GM12873 (cell line): Measurements from ENCODE around the gene ELMO1.

Experiments used
- CTCF ChIP-seq: IDR thresholded peaks from 2 replicates; pipeline ENCODE4 v1.5.1; 2012; ENCODE audit warnings: low read depth, mild to moderate bottlenecking, moderate library complexity, low read length, control low read depth; ENCODE audit not compliant: insufficient read depth; ENCODE audit errors: missing control alignments

The ELMO1 gene

GRCh38 chr7:37097983-37098382 lies 350.7 kb downstream of the ELMO1 start:
- TF ChIP-seq CTCF: no peak

GRCh38 chr7:37097276-37097675 lies 351.4 kb downstream of the ELMO1 start:
- TF ChIP-seq CTCF: peak; percentile 16

- no peak for TF ChIP-seq CTCF
These were observed 352.3 kb downstream of the ELMO1 start for GRCh38 chr7:37096341-37096740.

GRCh38 chr7:37095122-37095521 lies 353.5 kb downstream of the ELMO1 start:
- no peak for TF ChIP-seq CTCF

GRCh38 chr7:37093257-37093656 lies 355.4 kb downstream of the ELMO1 start:
- TF ChIP-seq CTCF: no peak

GRCh38 chr7:37092548-37092947 lies 356.1 kb downstream of the ELMO1 start:
- TF ChIP-seq CTCF: no peak

GRCh38 chr7:37089972-37090371 lies 358.7 kb downstream of the ELMO1 start:
- TF ChIP-seq CTCF: no peak

- TF ChIP-seq CTCF: no peak
These were observed 363.1 kb downstream of the ELMO1 start for GRCh38 chr7:37085600-37085999.
